AG08395 (cell line): ENCODE data around the gene AKT3.

Experiments
- DNase-seq: peaks from one replicate; pipeline ENCODE4 v3.0.0; 2012; ENCODE audit warnings: mixed read lengths, low spot score

AKT3 gene

DNA sequence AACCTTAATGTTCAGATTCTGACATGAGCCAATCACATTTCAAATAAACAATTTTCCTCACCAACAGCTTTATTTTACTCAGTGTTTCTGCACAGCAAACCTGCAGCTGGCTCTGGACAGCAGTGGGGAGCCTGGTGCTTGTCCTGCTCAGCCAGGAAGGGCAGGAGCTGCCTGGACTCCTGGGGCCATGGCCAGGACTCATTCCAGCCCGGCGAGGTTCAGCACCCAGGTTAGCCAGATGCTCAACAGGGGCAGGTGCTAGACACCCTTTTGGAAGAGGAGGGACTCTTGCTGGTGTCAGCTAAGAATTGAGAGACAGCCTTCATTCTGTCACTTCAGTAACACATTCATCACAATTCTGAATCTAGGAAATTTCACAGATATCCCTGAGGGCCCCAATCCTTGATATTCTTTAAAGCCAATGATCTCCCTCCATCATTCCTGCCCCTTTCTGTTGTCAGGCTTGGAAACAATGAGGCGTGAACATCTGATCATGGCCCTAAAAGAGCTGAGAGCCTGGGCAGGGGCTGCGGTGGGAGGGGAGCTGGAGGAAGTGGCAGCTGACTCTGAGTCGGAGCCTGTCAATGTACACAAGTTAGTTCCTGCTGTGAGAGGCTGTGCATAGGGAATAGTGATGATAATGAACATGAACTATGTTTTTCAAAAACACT is 342.9 kb downstream of the AKT3 start:
- no peak for DNase-seq

DNA sequence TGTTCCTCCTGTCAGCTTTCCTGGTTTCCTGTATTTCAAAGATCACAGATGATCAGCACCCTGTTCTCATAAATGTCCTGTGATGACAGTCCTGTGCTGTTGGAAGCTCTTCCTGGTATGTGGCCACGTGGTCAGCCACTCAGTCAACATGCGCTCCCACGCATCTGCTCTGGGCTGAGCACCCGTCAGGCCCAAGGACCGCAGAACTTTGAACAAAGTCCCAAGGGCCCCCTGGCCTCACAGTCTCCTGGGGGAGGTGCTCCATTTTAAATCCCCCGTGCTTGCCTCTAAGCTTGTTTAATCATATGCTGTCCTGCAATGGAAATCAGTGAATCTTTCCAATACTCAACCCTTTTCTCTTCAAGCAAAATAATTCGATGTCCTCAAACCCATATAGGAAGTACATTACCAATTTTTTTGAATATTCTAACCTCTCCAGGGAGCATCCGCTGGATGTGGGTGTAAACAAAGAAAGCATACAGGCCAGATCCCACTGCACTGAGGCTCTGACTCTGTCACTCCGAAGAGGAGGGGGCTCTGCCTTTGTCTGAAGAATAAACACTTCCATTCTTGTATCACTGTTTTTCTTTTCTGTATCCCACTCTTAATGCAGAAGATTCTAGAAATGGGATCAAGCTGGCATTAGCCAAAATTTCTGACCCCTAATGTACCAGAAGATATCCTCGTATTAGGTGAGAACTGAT is 343.9 kb downstream of the AKT3 start:
- peak; percentile 25 for DNase-seq

DNA sequence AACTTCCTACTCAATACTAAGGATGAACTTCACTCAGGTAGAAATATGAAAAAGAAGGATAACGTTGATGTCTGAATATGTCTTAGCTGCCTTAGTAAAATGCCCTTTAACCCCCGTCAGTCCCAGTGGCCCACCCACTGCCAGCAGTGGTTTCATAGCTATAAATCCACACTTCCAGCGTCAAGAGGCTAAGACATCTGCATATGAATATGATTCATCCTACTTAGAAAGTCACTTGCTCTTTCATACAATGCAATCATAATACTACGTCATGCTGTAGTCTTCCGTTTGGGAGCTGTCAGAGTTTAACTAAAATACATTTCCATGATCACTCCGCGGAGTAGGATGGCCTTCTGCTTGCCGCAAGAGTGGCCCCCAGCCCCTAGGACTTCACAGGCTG is 346.9 kb downstream of the AKT3 start:
- DNase-seq: no peak

DNA sequence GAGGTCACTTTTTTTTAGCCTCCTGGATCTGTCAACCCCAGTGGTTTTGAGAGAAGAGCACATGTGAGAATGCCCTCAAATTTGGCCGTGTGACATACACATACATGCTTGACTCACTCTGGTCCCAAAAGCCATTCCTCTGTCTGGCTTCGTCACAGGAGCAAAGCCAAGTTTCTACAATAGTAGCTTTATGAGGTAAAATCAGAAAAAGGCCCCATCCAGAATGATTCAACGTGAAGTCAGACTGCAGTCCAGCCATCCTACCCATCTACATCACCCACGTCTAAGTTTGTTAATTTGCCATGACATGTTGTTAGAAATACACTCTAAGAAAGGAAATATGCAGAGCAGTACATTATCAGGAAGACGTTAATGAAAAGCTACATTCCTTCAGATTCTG is 349.0 kb downstream of the AKT3 start:
- peak; percentile 79 for DNase-seq

DNA sequence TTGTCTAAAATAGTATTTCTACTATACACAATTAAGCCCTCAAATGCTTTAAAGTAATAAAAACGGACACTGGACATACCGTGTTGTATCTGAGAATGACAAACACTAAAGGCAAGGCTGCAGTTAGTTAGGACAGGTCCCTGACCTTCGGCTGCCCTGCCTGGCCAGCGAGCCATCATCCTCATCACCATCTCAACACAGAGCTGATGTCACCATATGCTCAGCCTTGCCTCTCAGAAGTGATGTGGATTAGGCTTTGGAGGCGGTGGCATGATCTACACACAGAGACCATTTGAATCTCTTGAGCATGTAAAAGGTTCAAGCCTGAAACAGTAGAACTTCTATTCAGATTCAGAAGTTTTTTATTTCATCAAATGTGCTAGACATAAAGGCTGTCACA is 349.5 kb downstream of the AKT3 start:
- no peak for DNase-seq

DNA sequence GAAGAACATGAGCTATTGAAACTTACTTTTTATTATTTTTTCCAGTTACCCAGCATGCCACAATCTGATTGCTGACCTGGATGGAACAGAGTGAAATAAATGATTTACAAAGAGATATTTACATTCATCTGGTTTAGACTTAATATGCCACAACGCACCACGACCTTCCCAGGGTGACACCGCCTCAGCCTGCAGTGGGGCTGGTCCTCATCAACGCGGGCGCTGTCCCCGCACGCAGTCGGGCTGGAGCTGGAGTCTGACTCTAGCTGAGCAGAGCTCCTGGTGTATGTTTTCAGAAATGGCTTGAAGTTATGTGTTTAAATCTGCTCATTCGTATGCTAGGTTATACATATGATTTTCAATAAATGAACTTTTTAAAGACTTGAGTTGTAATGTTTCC is 350.3 kb downstream of the AKT3 start:
- DNase-seq: no peak

DNA sequence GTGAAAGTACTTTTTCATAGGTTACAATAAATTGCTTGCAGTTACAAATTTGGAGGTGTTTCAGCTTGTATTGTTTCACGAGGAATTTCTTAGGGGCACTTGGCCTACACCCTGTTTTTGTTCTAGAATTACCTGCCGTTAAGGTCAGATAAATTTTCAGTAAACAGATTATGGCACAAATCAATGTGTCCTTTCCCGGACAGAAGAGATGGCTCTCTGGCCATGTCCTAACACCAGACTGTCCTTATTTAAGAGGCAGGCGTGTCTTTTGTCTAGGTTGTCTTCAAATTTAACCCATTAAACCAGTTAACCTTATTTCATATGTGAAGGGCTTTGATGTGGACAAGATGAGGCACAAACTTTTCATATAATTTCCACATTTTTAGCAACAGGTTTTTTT is 350.8 kb downstream of the AKT3 start:
- no peak for DNase-seq

DNA sequence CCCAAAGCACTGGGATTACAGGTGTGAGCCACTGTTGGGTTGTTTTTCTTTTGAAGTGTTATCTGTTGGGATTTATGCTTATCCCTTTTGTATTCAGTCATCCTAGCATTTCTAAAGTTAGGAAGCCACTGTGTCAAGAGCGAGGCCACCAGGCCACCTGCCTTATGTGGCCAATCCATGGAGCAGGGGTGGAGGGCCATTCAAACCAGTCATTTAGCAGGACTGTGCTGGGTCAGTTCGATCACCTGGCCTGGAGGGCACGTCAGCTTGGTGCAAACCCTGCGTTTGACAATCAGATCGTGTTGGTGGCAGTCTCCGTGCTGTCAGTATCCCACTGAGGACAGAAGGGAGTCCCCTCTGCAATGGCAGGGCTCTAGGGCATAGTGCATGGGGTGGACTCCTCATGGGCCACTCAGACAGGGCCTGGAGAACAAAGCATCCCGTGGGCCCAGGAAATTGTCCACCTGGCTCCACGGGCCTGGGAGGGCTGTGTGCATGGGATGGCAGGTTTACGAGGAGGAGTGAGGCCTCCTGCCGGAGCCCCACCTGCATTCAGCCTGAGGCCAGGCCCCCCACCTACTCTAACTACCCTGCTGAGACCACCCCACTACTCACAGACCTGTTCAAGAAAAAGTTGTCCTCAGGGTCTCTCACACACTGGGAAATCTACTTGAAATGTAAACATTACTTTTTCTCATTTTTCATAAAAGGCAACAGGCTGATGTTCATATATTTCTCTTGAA is 351.9 kb downstream of the AKT3 start:
- DNase-seq: no peak

DNA sequence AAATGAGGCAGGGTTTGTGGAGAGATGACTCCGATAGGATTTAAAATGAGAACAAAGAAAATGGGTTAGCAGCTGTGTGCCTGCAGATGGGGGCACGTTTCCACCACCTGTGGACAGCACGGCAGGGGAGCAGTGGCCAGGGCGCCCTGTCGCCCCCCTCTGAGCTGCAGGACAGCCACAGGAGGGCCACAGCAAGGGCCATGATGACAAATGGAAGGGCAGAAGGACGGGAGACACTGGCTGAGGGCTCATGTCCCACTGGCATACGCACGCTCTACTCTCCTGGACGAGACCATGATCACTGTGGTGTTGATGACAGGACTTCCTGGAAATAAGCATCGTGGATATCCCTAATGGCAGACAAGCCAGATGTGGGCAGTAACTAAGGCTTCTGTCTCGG is 353.2 kb downstream of the AKT3 start:
- DNase-seq: no peak

DNA sequence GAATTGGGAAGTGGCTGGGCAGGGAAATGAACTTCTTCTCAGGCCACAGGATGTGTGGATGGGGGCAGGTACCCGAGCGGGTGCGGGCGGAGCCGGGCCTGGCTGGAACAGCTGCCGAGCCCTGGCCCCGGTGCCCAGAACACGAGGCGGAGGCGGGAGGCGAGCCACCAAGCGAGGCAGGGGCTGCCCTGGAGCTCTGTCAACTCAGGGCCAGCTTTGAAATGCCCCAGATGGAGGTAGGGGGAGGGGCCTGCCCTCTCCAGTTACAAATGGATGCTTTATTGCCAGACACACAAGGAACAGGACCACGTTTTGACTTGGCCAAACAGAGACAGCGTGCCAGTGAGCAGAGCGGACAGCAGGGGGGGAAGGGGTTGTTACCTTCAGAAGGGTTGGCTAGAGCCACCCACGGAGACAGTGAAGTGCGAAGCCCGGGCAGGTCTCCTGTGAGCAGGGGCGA is 353.8 kb downstream of the AKT3 start:
- no peak for DNase-seq

DNA sequence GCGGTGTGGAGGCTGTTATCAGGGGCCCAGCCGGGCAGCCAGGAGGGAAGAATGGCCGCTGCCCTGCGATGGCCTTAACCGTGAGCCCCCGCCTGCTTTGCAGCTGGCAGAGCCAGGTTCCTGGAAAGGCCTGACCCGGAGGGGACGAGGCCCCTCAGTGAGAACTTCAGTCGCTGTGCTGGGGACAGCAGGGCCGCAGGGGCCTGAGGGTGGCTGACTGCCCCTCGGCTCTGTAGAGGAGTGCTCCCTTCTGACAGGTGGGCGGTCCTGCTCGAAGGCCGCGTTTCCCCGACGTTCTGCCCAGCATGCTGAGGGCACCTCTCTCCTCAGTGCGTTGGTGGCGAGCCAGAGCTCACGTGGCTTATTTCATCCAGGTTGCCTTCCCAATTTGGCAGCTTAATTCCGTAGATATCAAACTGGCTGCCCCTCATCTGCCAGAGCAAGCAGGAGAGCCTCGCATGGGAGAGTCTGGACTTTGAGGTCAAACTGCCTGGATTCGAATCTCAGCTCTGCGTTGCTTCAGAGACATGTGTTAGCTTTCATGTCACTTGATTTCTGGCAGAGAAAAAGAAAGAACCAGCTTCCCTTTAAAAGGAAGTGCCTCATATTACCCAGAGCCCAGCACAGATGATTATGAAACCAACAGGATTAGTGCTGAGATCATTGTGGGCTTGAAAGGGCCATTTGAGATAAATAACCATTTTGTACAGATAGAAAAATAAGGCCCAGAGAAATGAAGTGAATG is 354.4 kb downstream of the AKT3 start:
- peak; percentile 71 for DNase-seq

DNA sequence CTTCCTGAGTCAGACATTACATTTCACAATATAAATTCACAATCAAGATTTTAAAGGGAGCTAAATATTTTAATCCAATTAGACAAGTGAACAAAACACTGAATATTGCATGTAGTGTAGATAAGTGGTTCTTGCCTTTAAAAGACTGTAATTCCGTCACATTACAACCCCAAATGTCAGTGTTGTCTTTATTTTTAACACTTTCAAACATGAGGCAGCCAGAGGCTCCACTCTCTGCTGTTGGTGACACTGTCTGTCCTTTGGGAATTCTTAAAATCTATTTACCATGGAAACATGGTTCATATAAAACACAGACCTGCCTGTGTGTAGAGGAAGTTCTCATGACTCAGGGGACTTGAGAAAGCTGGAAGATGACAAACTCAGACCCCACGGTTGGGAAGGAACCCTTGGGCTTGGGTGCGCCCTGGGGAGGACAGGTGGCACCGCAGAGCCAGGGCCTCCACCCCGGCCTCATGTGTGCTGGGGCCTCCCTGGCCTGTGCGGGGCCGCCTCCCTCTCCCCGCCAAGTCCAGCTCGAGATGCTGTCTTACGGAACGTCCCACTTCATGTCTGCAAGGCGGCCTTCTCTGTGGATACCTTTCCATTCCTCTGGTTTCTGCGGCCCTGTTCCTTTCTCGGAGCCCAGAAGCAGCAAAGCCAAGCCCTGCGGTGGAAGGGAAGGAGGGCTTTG is 355.2 kb downstream of the AKT3 start:
- DNase-seq: no peak

DNA sequence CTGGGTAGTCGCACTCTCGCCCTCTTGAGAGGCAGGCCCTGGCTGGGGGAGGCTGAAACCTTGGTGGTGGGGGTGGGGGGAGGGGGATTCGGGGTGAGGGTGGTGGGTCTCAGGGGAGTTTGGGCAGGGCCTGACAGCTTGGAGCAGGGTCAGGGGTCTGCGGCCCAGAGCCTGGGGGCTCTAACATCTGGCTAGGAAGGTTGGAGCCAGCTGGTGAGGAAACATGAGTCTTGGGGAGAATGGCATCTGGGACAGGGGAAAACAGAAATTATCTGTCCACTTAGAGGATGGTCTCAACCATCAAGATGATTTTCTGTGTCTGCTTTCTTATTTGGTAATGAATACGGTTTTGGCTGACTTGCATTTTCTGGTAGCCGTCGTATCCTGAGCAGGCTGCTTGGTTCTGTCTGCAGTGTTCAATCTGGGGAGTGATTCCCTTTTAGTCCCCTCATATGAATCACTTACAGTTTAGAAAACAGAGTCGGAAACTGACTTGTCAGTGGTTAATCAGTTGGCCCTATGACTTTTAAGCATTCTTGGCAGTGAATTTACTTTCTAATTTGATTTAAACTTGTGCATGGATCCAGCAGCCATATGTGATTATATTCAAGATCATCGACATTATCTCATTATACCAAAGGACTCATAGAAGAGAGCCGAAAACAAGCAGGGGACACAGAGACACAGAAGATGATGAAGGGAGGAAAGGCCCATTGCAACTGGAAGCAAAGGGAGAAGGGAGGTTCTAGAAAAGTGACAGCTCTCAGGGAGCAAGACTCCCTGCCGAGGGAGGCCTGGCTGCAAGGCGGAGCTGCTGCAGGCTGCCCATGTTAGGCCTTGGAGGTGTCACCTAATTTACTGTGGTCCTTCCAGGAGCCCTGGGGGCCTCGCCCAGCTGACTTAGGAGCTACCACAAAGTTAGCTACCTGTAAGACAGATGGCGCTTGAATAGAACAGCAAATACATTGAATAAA is 356.6 kb downstream of the AKT3 start:
- peak; percentile 14 for DNase-seq

DNA sequence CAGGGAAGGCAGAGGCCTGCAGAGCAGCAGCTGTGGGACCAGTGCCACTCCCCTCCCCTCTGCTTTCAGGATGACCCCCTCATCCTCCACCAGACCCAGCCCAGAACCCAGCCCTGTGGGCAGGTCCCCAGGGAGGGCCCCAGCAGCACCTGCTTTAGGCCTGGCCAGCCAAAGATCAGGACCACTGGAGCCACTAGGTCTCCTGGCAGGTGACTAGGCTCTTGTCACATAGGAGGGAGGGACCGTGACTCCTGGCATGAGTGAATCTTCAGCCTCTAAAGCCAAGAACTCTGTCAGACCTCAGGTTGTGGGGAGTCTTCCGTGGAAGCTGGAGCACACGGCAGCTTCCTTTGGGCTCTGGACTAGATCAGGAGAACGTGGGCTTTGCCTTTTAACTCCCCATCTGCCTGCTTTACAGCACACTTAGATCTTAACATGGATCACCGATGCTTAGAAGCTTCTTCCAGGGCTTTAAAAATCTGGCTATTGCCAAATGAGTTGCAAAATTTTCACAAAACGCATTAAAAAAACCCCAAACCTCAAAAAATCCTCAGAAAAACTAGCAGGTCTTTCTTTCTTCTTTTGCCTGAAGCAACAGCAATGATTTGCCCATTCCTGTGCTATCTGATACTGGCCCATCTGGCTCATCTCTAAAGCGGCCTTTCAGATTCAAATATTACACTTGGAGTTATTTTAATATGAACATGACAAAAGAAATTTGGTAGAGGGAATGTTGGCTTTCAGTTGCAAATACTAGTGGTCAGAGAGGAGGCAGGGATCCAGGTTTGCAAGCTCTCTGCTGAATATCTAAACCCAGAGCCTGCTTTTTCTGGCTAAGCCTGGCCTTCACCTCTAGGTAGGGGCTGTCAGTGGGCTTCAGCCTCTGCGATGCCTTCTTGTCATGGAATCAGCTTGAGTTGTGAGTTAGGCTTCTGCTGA is 359.0 kb downstream of the AKT3 start:
- DNase-seq: peak; percentile 75

DNA sequence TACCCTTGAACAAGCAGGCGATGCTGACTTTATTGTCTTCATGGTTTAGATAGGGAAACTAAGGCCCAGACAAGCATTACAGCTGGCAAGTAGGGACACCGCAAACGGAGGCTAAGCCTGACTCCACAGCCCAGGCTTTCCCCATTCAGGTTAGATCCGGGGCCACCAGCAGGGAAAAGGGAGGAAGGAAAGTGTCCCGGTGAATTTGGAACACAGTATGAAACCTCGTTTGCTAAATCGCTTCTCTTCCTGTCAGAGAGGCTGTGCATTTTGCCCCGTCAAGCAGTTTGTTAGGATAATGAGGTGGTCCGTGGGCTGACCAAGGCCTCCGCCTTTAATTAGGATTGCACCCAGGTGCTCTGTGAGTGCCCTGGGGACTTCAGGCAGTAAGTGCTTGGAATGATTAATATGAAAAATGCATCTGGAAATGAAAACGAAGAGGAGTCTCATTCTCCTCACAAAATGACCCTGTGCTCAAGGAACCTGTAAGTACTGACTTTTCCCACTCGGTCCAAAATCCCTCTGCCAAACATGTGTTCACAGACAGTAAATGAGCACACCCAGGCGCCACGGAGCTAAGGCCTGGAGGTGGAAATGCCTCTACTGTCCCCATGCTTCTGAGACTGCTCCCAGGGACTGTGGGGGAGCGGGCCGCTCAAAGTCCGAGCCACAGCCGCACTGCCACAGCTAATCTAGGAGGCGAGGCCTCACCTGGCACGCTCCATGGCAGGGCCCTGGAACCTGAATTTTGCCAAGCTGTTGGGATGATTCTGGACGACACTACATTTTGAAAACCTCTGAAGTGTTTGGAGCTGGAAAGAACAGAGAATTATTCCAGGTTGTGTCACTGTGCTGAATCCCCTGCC is 360.1 kb downstream of the AKT3 start:
- DNase-seq: no peak

DNA sequence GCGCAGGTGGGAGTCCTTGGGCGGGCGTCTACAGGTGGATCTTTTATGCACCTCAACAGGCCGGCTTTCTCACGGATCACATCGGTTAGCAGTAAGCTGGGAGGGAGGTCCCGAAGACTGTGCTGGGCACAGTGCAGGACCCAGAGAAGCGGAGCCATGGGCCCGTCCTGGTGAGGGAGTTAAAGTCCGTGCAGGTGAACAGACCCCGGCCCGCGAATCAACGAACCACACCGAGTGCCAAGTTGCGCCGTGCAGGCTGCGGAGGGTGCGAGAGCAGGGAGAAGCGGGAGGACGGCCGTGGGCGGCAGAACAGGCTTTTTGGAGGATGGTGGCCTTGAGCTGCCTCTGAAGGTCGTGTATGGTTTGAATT is 360.9 kb downstream of the AKT3 start:
- no peak for DNase-seq

DNA sequence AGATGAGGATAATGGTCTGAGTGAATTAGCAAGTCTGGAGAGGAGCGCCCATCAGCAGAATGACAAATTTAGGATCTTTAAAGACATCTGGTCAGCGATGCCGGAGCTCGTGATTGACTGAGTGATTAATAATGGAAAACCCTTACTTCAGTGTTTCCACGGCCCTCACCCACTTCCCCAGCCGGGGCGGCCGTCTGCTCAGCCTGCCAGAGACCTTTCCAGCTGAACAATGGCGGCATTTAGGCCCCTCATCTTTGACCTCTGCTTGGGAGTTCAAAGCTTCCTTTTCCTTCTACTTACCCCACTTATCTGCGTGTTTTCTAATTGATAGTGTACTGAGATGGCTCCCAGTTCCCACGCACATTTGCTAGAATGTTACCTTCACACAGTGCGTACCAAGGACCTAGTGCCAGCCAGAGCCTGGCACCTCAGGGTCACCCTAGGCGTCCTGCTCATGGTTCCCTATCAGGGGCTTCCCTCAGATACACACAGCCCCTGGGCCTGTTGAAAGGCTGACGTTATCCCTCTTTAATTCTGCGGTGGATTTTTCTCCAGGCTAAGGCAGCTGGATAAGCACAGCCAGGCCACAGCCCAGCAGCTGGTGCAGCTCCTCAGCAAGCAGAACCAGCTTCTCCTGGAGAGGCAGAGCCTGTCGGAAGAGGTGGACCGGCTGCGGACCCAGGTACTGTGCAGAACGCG is 361.4 kb downstream of the AKT3 start:
- DNase-seq: no peak

DNA sequence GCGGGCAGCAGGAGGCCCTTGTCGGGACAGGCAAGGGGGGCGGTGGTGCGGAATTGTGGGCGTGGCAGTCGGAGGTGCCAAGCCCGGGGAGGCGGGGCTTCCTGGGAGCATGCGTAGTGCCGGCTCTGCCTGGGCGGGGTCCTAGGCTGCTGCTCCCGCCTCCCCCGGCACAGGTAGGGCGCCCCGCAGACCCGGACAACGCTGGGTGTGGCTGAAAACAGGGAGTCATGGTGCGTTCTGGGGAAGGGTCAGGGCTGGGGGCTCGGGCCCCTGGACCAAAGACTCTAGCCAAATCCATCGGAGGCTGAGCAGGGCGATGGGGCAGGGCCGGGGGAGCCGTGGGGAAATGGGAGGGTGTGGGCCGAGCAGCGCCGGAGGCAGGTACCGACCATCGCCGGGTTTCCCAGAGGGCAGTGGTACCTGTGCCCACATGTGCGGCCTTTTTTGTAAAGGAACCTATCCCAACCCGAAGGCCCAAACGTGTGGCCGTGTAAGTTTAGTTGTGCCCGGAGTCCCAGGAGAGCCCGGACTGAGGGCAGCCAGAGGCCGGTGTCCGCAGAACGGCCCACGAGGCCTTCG is 362.3 kb downstream of the AKT3 start:
- no peak for DNase-seq
